ENCODE results near the gene FAM9B. TPM values are rescaled to one million over a fixed set of nuclear protein-coding genes. Genes with fewer than 3 reads are reported as not detected.

Gene FAM9B
- total and polyA plus RNA-seq, 2 experiments from 2014 or later = not detected

- Histone ChIP-seq H3K4me1 (ENCODE audit: insufficient read depth) (no peaks in the 10 kb centered on the region), H3K27ac (ENCODE audit: low read depth) (no peak overlapping the region), H2AFZ (no peak overlapping the region), H3K79me2 (replicated peaks; ENCODE audit: insufficient read depth) (no peaks in the 10 kb centered on the region), H3F3A (replicated peaks; ENCODE audit: low read depth) (no peaks in the 10 kb centered on the region), H3K27me3 (ENCODE audit: insufficient read depth) (no peaks in the 10 kb centered on the region), H3K4me3 (no peak overlapping the region), H3K36me3 (ENCODE audit: insufficient read depth) (no peaks in the 10 kb centered on the region), H4K20me1 (replicated peaks; ENCODE audit: insufficient read depth) (no peaks in the 10 kb centered on the region), H3K9me2 (ENCODE audit: insufficient read depth) (no peaks in the 10 kb centered on the region), H3K4me2 (no peak overlapping the region)
- Mint-ChIP-seq H3K4me3 (no peak overlapping the region), H3K36me3 (ENCODE audit: low read depth) (no peaks in the 10 kb centered on the region), H3K27me3 (ENCODE audit: insufficient read depth, low read depth, poor library complexity) (no peaks in the 10 kb centered on the region), H3K9me3 (no peaks in the 10 kb centered on the region), H3K27ac (no peak overlapping the region), H3K4me1 (peaks cover 4% of the 10 kb centered on the region; the same call in 2 of the 3 replicates)
- DNase-seq (ENCODE audit: low spot score) (no peak), ATAC-seq (no peak)
- no peak for TF ChIP-seq ZNF331 (CRISPR knock-in tag; IDR thresholded peaks at IDR 0.05; ENCODE audit: low read depth)
- TF ChIP-seq JUNB (IDR thresholded peaks at IDR 0.05; ENCODE audit: unreplicated experiment) = no peak
- TF ChIP-seq NANOG (IDR thresholded peaks at IDR 0.05; ENCODE audit: borderline replicate concordance) = no peak
- no peak for TF ChIP-seq POLR2AphosphoS5 (IDR thresholded peaks at IDR 0.05; ENCODE audit: low read depth)
- TF ChIP-seq CREB1 (CRISPR knock-in tag; IDR thresholded peaks at IDR 0.05; ENCODE audit: low read depth) = no peak
- TF ChIP-seq EZH2 (IDR thresholded peaks at IDR 0.05; ENCODE audit: low read depth, unreplicated experiment) = no peak
- TF ChIP-seq ETS1 (IDR thresholded peaks at IDR 0.05) = no peak
- no peak for TF ChIP-seq EZH2phosphoT487 (IDR thresholded peaks at IDR 0.05; ENCODE audit: unreplicated experiment)
- no peak for TF ChIP-seq ZNF114 (CRISPR knock-in tag; IDR thresholded peaks at IDR 0.05)
- no peak for TF ChIP-seq CTCF (conservative IDR thresholded peaks at IDR 0.05; ENCODE audit: low read depth in 2 of 2)
- no peak for TF ChIP-seq ZNF462 (CRISPR knock-in tag; IDR thresholded peaks at IDR 0.05)
- no peak for TF ChIP-seq REST (IDR thresholded peaks at IDR 0.05; ENCODE audit: unreplicated experiment)
- TF ChIP-seq STAT1 (IDR thresholded peaks at IDR 0.05; ENCODE audit: unreplicated experiment) = no peak
Measured at GRCh38 chrX:9074326-9074725, 40.4 kb upstream of the FAM9B start.
